ENCODE measurements around the gene CCDC88C. TPM values are rescaled to one million over a fixed set of nuclear protein-coding genes. Genes with fewer than 3 reads are reported as not detected.

The CCDC88C gene
- total and polyA plus RNA-seq, 2 donors (not counting 3 experiments of a cell fraction or from before 2014, with no cell fraction given), result 11.4 to 52.1 TPM

GRCh38 chr14:91273885-91274273, 143.7 kb downstream of the CCDC88C start:
- no TSS peak for BruUV-seq (replicated peaks)
- intact Hi-C loops (cut with micrococcal nuclease) (no loop called here), dilution Hi-C loops (cut with MboI; ENCODE audit: extremely low pct_ligation_motif_present, low sequenced_read_pairs) (no loop called here)
- Histone ChIP-seq H3K27me3 (ENCODE audit: control insufficient read depth in 2 of 2, insufficient read depth in 2 of 2, low read length in 2 of 2) (no peaks in the 10 kb centered on the region), H3K9me3 (replicated peaks; ENCODE audit: control insufficient read depth, insufficient read depth, low read length) (no peaks in the 10 kb centered on the region), H3K4me2 (ENCODE audit: insufficient read depth, low read length) (no peak overlapping the region), H3K79me2 (ENCODE audit: control insufficient read depth, insufficient read depth, low read length) (no peaks in the 10 kb centered on the region), H4K20me1 (replicated peaks; ENCODE audit: control insufficient read depth, extremely low read depth, insufficient read depth, low read length) (no peaks in the 10 kb centered on the region), H3K36me3 (ENCODE audit: control insufficient read depth in 2 of 2, extremely low read depth in 1 of 2, insufficient read depth in 2 of 2, low read length in 2 of 2) (peaks cover 6 to 27% of the 10 kb centered on the region in 2 experiments), H3K4me1 (ENCODE audit: control insufficient read depth, extremely low read depth, insufficient read depth, low read length) (no peaks in the 10 kb centered on the region), H3K4me3 (replicated peaks in 1 of 3; ENCODE audit: insufficient read depth in 1 of 3, low read depth in 1 of 3, low read length in 3 of 3) (no peak overlapping the region), H2AFZ (ENCODE audit: low read depth, low read length) (no peak overlapping the region), H3K9ac (replicated peaks; ENCODE audit: extremely low read depth, insufficient read depth, low read length) (no peak overlapping the region), H3K9me1 (replicated peaks; ENCODE audit: control insufficient read depth, extremely low read depth, insufficient read depth, low read length) (no peaks in the 10 kb centered on the region), H3K27ac (ENCODE audit: insufficient read depth, low read depth, low read length) (no peak overlapping the region)
- TF ChIP-seq FOS (IDR thresholded peaks at IDR 0.05; ENCODE audit: borderline replicate concordance, insufficient read depth, low read length) (no peak), MAX (IDR thresholded peaks at IDR 0.05; ENCODE audit: insufficient read depth, insufficient read length) (no peak), CTCF (IDR thresholded peaks at IDR 0.05; ENCODE audit: extremely low read depth in 1 of 2, insufficient read depth in 1 of 2, low read depth in 1 of 2, low read length in 2 of 2) (no peak), MYC (IDR thresholded peaks at IDR 0.05; ENCODE audit: low read depth, low read length) (no peak), GATA2 (IDR thresholded peaks at IDR 0.05; ENCODE audit: insufficient read depth, insufficient read length, low read depth, low read length) (no peak), POLR2AphosphoS5 (IDR thresholded peaks at IDR 0.05; ENCODE audit: insufficient read depth, low read depth, low read length) (no peak), EZH2 (IDR thresholded peaks at IDR 0.05; ENCODE audit: borderline replicate concordance, low read depth, low read length, severe bottlenecking) (no peak), POLR2A (IDR thresholded peaks at IDR 0.05; ENCODE audit: low read depth, low read length) (no peak), JUN (IDR thresholded peaks at IDR 0.05; ENCODE audit: borderline replicate concordance, insufficient read depth, insufficient read length, low read depth) (no peak)
- ChIA-PET CTCF (interaction anchor here (1.3 to 1.7 kb wide), 2 partner anchors 96 to 98 kb away, joined by 3 to 6 read pairs; no protein-coding TSS in a partner anchor), POLR2A (no interaction called here)
- FAIRE-seq, result no peak
- DNase-seq (ENCODE audit: low read depth, low spot score), result no peak

Measured in endothelial cell of umbilical vein (primary cell).